ENCODE results near the gene STAMBP. TPM values are rescaled to one million over a fixed set of nuclear protein-coding genes. Genes with fewer than 3 reads are reported as not detected.

Gene STAMBP
- polyA plus RNA-seq, 1 donor (not counting 4 experiments of a cell fraction or from before 2014, with no cell fraction given), result 95.4 TPM

- FAIRE-seq, result no peak
Observed at GRCh38 chr2:73890301-73891092, 61.7 kb downstream of the STAMBP start.

DNA sequence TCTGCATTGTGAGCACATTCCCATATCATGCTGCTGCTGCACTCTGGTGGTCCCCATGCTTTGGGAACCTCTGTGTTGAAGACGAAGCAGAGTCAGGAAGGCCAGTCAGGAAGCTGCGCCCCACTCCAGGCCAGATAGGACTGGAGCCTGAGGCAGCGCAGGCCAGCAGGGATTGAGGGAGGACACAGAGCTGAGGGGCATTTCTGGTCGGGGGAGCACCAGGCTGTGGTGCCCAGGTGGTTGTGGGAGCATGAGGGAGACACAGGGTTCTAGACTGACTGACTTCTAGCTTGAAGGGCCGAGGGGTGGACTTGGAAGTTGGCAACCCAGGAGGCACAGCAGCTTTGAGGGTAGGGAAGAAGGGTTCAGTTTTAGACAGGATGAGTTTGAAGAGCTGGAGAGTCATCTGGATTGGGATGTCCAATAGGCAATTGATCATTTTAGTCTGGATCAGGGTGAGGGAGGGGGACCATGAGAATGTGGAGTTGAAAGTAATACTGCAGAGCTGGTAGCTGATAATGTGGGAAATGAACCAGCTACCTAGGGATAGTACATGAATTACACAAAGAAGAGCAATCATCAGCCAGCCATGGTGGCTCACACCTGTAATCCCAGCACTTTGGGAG is 62.6 kb downstream of the STAMBP start:
- dilution Hi-C loops (cut with MboI; ENCODE audit: extremely low pct_ligation_motif_present, low sequenced_read_pairs), result no loop called here
- no peak for DNase-seq (ENCODE audit: low read depth, low spot score)
- no peaks in the 10 kb centered on the region for H4K20me1 ChIP-seq (ENCODE audit: control insufficient read depth, extremely low read depth, insufficient read depth, low read length)
- no peak overlapping the region for H3K4me2 ChIP-seq (ENCODE audit: control insufficient read depth, extremely low read depth, insufficient read depth, low read depth, low read length)
- no peaks in the 10 kb centered on the region for H3K79me2 ChIP-seq (ENCODE audit: control insufficient read depth, insufficient read depth, low read length)
- H3K4me3 ChIP-seq (ENCODE audit: control insufficient read depth in 2 of 3, extremely low read depth in 1 of 3, insufficient read depth in 2 of 3, low read depth in 1 of 3, low read length in 3 of 3), result no peak overlapping the region
- no peak overlapping the region for H2AFZ ChIP-seq (ENCODE audit: control insufficient read depth, low read length)
- TF ChIP-seq EZH2 (IDR thresholded peaks at IDR 0.05; ENCODE audit: low read length), result no peak
- TF ChIP-seq, protein P1, sequence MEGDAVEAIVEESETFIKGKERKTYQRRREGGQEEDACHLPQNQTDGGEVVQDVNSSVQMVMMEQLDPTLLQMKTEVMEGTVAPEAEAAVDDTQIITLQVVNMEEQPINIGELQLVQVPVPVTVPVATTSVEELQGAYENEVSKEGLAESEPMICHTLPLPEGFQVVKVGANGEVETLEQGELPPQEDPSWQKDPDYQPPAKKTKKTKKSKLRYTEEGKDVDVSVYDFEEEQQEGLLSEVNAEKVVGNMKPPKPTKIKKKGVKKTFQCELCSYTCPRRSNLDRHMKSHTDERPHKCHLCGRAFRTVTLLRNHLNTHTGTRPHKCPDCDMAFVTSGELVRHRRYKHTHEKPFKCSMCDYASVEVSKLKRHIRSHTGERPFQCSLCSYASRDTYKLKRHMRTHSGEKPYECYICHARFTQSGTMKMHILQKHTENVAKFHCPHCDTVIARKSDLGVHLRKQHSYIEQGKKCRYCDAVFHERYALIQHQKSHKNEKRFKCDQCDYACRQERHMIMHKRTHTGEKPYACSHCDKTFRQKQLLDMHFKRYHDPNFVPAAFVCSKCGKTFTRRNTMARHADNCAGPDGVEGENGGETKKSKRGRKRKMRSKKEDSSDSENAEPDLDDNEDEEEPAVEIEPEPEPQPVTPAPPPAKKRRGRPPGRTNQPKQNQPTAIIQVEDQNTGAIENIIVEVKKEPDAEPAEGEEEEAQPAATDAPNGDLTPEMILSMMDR (optimal IDR thresholded peaks at IDR 0.05 in 1 of 3, IDR thresholded peaks at IDR 0.05 in 1 of 3, conservative IDR thresholded peaks at IDR 0.05 in 1 of 3; ENCODE audit: extremely low read depth in 1 of 3, insufficient read depth in 2 of 3, low read length in 3 of 3), result no peak
- no peaks in the 10 kb centered on the region for H3K9me1 ChIP-seq (ENCODE audit: control insufficient read depth, extremely low read depth, insufficient read depth, low read length)
- no peaks in the 10 kb centered on the region for H3K9me3 ChIP-seq (ENCODE audit: control insufficient read depth, low read depth, low read length)
- no peaks in the 10 kb centered on the region for H3K27me3 ChIP-seq (ENCODE audit: control insufficient read depth, extremely low read depth, insufficient read depth, low read length)
- H3K9ac ChIP-seq (ENCODE audit: control insufficient read depth, extremely low read depth, insufficient read depth, low read length), result no peak overlapping the region
- peaks cover 5% of the 10 kb centered on the region for H3K4me1 ChIP-seq (ENCODE audit: control insufficient read depth, extremely low read depth, insufficient read depth, low read length)
- no peak overlapping the region for H3K27ac ChIP-seq (ENCODE audit: control insufficient read depth, insufficient read depth, low read length)
- H3K36me3 ChIP-seq (ENCODE audit: control insufficient read depth in 2 of 2, extremely low read depth in 1 of 2, insufficient read depth in 2 of 2, low read length in 2 of 2), result no peaks in the 10 kb centered on the region
- FAIRE-seq, result no peak

More at GRCh38 chr2:73890301-73891092, 61.7 kb downstream of the STAMBP start:
- Histone ChIP-seq H3K27me3 (ENCODE audit: control insufficient read depth, extremely low read depth, insufficient read depth, low read length) (no peaks in the 10 kb centered on the region), H2AFZ (ENCODE audit: control insufficient read depth, low read length) (no peak overlapping the region), H3K27ac (ENCODE audit: control insufficient read depth, insufficient read depth, low read length) (no peak overlapping the region), H3K79me2 (ENCODE audit: control insufficient read depth, insufficient read depth, low read length) (no peaks in the 10 kb centered on the region), H4K20me1 (ENCODE audit: control insufficient read depth, extremely low read depth, insufficient read depth, low read length) (no peaks in the 10 kb centered on the region), H3K9me3 (ENCODE audit: control insufficient read depth, low read depth, low read length) (no peaks in the 10 kb centered on the region), H3K36me3 (ENCODE audit: control insufficient read depth in 2 of 2, extremely low read depth in 1 of 2, insufficient read depth in 2 of 2, low read length in 2 of 2) (no peaks in the 10 kb centered on the region), H3K4me1 (ENCODE audit: control insufficient read depth, extremely low read depth, insufficient read depth, low read length) (peaks cover 5% of the 10 kb centered on the region), H3K4me3 (ENCODE audit: control insufficient read depth in 2 of 3, extremely low read depth in 1 of 3, insufficient read depth in 2 of 3, low read depth in 1 of 3, low read length in 3 of 3) (no peak overlapping the region), H3K9me1 (ENCODE audit: control insufficient read depth, extremely low read depth, insufficient read depth, low read length) (no peaks in the 10 kb centered on the region), H3K4me2 (ENCODE audit: control insufficient read depth, extremely low read depth, insufficient read depth, low read depth, low read length) (no peak overlapping the region), H3K9ac (ENCODE audit: control insufficient read depth, extremely low read depth, insufficient read depth, low read length) (no peak overlapping the region)
- dilution Hi-C loops (cut with MboI; ENCODE audit: extremely low pct_ligation_motif_present, low sequenced_read_pairs), result no loop called here
- DNase-seq (ENCODE audit: low read depth, low spot score), result no peak
- TF ChIP-seq, protein P1 (optimal IDR thresholded peaks at IDR 0.05 in 1 of 3, IDR thresholded peaks at IDR 0.05 in 1 of 3, conservative IDR thresholded peaks at IDR 0.05 in 1 of 3; ENCODE audit: extremely low read depth in 1 of 3, insufficient read depth in 2 of 3, low read length in 3 of 3), result no peak
- TF ChIP-seq EZH2 (IDR thresholded peaks at IDR 0.05; ENCODE audit: low read length), result no peak
